GM08714 (cell line): ENCODE data around the gene GZF1.

Source experiments
- H3K4me3 ChIP-seq: fragments of 200-500 bp; sonication (Bioruptor generic); 2 replicates; pipeline ENCODE4 v1.5.1; 2014; ENCODE audit warnings: mild to moderate bottlenecking, low read length, inconsistent platforms
- ZNF274 ChIP-seq: IDR thresholded peaks from 2 replicates; pipeline ENCODE4 v1.6.1; 2012; ENCODE audit warnings: mild to moderate bottlenecking, low read depth, low read length

The GZF1 gene

GRCh38 chr20:23361476-23362391 lies at the start of gene GZF1:
Gene GZF1 (plus strand): TSS chr20:23362182. CDS start chr20:23364384, 2,202 bp downstream.
- TF ChIP-seq ZNF274: no peak

GRCh38 chr20:23313271-23313670 lies 48.7 kb upstream of the GZF1 start:
- no peak overlapping the region for H3K4me3 ChIP-seq
- TF ChIP-seq ZNF274: no peak

More at GRCh38 chr20:23361476-23362391, at the start of gene GZF1:
- H3K4me3 ChIP-seq: peak within 1 kb of the TSS; percentile 77

GRCh38 chr20:23314699-23315098 lies 47.3 kb upstream of the GZF1 start:
- H3K4me3 ChIP-seq: no peak overlapping the region
- no peak for TF ChIP-seq ZNF274

GRCh38 chr20:23315099-23315498 lies 46.9 kb upstream of the GZF1 start:
- no peak overlapping the region for H3K4me3 ChIP-seq
- no peak for TF ChIP-seq ZNF274

- TF ChIP-seq ZNF274: no peak
- no peak overlapping the region for H3K4me3 ChIP-seq
Observed at GRCh38 chr20:23316626-23317025, 45.4 kb upstream of the GZF1 start.

GRCh38 chr20:23317081-23317480 lies 44.9 kb upstream of the GZF1 start:
- no peak overlapping the region for H3K4me3 ChIP-seq
- TF ChIP-seq ZNF274: no peak

GRCh38 chr20:23318347-23318746 lies 43.6 kb upstream of the GZF1 start:
- TF ChIP-seq ZNF274: no peak
- no peak overlapping the region for H3K4me3 ChIP-seq

GRCh38 chr20:23320317-23320716 lies 41.7 kb upstream of the GZF1 start:
- no peak overlapping the region for H3K4me3 ChIP-seq
- no peak for TF ChIP-seq ZNF274

GRCh38 chr20:23325107-23325506 lies 36.9 kb upstream of the GZF1 start:
- H3K4me3 ChIP-seq: no peak overlapping the region
- TF ChIP-seq ZNF274: no peak

- H3K4me3 ChIP-seq: no peak overlapping the region
- no peak for TF ChIP-seq ZNF274
Observed at GRCh38 chr20:23326774-23327173, 35.2 kb upstream of the GZF1 start.

GRCh38 chr20:23327617-23328333 lies 34.2 kb upstream of the GZF1 start:
- no peak for TF ChIP-seq ZNF274
- no peak overlapping the region for H3K4me3 ChIP-seq

- no peak for TF ChIP-seq ZNF274
- no peak overlapping the region for H3K4me3 ChIP-seq
Observed at GRCh38 chr20:23331450-23332350, 30.3 kb upstream of the GZF1 start.

- no peak overlapping the region for H3K4me3 ChIP-seq
- TF ChIP-seq ZNF274: no peak
Observed at GRCh38 chr20:23332467-23332866, 29.5 kb upstream of the GZF1 start.

- no peak for TF ChIP-seq ZNF274
- no peak overlapping the region for H3K4me3 ChIP-seq
Observed at GRCh38 chr20:23334111-23334510, 27.9 kb upstream of the GZF1 start.
